Cerebellar nuclear complex (tissue), 1 donor: Measurements from ENCODE around the gene PTGES.

Experiments
- DNase-seq, 2 experiments: peaks; one replicate each; lab custom pipeline; 2025; lab: John Stamatoyannopoulos, UW

Gene PTGES

DNA sequence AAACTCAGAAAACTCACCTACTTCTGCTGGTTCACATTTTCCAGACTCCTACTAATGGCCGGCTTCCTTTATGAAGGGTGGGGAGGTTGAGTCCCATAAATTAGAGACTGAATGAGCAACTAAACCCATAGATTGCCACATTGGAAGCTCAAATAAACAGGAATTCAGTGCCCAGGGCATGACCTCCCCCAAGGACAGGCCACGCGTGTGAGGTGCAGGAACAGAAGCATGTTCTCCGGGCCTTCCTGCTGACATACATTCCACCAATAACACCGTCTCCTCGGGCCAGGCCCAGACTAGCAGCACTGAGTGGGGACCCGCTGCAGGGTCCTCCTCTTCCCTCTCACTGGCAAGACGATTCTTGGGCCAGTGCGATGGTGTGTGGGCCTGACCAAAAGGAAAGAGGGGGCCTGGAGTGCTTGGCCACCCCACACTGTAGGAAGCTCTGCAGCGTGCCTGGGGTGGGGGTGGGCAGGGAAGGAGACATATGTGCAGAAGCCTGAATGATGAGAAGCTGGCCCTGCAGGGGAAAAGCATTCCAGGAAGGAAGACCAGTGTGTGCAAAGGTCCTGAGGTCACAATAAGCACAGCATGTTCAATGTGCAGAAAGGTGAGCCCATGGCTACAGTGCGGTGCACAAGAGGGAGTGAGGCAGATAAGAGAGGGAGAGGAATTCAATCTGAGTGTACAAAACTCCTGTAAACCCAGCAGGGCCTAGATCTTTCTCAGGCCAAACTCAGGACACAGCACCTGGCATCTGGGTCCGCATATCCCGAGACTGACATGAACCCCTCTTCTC lies 12.0 kb downstream of the PTGES start:
- DNase-seq: no peak

DNA sequence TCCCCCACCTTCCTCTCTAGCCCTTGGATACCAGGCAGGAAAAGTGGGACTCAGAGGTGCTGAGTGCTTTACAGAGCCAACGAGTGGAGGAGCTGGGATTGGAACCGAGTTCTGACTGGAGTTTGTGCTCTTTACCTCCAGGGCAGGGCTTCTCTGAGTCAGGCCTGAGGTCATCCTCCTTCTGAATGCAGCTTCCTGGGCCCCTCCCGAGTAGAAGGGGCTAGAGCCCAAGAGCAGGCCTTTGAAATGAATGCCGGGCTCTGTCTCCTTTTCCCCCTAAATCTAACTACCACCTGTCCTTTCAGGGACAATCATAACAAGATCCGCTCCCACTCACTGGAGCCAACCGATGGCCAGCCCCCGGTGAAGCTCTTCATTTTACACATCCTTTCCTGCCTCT lies 12.7 kb downstream of the PTGES start:
- no peak for DNase-seq

DNA sequence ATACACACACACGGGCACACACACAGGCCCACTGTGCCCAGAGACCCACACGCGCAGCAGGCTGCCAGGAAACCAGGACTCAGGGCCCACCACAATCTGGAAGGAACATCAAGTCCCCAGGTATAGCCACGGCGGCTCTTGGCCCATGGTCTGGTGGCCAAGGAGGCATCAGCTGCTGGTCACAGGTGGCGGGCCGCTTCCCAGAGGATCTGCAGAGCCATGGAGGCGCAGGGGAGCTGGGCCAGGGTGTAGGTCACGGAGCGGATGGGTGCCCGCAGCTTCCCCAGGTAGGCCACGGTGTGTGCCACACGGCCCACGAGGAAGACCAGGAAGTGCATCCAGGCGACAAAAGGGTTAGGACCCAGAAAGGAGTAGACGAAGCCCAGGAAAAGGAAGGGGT lies 13.4 kb downstream of the PTGES start:
- no peak for DNase-seq

DNA sequence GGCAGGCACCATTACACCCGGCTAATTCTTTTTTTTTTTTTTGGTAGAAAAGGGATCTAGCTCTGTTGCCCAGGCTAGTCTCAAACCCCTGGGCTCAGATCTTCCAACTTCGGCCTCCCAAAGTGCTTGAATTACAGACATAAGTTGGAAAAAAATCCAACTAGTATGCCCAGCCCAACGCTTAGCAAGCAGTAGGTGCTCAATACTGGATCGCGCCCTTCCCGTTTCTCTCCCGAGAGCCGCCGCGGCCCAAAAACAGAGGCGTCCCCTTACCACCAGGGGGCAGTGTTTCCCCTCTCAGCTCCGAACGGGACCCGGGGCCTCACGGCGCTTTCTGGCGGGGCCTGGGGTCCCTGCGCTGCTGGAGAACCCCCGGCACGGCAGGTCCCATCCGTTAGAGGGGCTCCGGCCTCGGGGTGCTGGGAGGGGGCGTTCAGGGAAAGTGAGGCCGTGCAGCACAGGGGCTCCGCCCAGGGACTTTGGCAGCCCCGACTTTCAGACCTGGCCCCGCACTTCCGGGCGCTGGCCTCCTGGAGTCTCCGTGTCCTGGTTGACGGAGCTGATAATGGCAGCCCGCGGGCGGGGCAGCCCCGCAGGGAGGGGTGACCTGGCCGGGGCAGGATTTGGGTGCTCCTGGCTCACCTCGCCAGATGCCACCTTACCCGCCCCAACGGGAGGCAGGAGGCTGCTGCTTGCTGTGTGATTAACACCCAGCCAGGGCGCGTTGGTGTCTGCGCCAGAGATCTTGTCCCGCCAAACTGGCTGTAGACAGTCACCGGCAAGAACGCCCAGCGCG lies 15.2 kb downstream of the PTGES start:
- DNase-seq: no peak

DNA sequence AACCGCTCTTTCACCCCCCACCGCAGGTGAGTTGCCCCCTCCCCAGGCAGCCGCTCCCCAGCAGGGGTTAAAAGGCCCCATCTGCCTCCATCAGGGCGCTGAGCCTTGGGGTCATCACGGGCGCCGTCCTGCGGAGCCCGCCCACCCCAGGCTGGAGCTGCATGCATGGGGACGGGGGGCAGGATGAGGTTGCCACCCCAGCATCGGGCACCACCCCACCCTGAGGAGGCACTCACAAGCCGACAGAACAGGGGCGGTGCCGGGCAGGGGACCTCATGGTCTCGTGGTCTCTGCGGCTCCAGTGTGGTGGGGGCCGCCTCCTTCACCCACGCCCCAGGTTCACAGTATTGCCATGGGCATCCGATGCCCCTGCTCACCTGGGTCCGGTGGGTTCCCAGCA lies 16.5 kb downstream of the PTGES start:
- DNase-seq: no peak

DNA sequence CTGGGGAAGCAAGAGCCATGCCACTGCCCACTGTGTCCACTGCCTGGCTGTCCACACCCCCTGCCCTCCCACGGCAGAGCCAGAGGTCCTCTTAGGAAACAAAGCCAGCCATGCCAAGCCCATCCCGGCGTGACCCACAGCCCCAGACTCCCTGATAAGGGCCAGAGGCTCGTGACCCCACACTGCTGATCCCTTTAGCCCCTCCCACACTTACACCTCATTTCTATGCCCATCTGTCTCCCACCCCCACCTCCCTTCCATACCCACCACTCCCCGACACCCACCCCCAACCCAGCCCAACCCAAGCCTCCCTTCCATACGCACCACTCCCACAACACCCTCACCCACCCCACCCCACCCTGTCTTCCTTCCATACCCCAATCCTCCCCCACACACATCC lies 17.3 kb downstream of the PTGES start:
- no peak for DNase-seq

DNA sequence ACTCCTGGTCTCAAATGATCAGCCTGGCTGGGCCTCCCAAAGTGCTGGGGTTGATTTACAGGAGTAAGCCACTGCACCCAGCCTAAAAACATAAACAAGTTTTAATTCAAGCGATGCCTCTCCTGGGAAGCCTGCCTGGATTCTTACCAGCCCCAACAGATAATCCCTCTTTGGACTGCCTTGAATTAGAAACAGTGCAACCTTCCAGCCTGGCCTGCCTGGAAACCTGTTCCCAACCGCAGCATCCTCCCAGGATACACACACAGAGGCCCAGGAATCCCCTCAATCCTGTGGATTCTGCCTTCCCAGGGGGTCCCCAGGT lies 19.2 kb downstream of the PTGES start:
- no peak for DNase-seq

DNA sequence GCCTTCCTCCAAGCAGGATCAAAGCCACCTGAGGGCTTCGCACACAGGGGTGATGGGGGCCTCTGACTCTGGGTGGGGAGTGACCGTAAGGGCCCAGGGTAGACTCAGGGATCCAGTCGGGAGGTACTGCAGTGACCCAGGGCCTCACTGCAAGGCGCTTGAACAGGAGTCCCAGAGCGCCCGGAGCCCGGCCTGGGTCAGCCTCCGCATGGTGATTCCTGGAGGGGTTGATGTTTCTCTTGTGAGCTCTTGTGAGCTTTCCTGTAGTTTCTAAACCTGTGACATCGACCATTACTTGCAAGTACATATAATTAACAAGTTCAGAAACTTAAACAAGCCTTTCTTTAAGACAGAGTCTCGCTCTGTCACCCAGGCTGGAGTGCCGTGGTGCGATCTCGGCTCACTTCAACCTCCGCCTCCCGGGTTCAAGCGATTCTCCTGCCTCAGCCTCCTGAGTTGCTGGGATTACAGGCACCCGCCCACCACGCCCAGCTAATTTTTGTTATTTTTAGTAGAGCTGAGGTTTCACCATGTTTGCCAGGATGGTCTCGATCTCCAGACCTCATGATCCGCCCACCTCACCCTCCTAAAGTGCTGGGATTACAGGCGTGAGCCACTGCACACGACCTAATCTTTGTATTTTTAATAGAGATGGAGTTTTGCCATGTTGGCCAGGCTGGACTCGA lies 19.8 kb downstream of the PTGES start:
- no peak for DNase-seq

DNA sequence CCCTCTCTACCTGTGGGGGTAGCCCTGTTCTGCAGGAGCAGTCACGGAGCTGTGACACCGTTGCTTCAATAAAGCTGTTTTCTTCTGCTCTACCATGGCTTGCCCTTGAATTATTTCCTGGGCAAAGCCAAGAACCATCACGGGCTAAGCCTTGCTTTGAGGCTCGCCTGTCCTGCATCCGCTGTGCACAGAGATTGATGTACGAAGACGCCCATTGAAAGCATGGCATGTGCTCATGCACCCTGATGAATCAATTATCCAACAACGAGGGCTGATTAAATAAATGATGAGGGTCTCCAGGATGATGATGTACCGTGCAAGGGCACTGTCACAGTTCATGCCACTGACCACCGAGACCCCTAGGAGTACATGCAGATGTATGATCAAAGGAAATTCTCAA lies 20.7 kb downstream of the PTGES start:
- DNase-seq: no peak

DNA sequence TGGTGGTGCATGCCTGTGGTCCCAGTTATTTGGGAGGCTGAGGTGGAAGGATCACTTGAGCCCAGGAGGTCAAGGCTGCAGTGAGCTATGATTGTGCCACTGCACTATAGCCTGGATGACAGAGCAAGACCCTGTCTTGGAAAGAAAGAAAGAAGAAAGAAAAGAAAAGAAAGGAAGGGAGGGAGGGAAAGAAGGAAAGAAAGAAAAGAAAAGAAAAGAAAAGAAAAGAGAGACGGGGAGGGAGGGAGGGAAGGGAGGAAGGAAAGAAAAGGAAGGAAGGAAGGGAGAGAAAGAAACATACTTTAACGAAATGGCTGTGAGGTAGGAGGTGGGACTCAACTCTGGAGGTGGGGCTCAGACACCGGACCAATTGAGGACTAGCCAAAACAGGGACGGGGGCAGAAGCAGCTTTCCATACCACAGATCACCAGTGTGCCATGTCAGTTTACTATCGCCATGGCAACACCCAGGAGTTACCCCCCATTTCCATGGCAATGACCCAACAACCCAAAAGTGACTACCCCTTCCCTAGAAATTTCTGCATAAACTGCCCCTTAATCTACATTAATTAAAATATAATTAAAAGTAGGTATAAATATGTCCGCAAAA lies 21.3 kb downstream of the PTGES start:
- DNase-seq: no peak

DNA sequence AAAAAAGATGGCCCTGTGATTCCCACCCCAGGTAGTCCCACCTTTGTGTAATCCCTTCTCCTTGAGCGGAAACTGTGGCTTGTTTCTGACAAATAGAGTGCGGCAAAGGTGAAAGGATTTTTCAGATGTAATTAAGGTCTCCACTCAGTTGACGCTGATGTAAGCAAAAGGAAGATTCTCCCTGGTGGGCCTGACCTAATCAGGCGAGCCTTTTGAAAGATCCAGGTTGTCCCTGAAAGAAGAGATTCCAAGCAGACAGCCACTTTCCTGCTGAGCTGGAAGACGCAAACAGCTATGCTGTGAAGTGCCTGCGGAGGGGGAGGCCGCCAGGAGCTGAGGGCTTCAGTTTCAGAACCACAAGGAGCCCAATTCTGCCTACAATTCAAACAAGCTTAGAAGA lies 24.1 kb downstream of the PTGES start:
- no peak for DNase-seq

DNA sequence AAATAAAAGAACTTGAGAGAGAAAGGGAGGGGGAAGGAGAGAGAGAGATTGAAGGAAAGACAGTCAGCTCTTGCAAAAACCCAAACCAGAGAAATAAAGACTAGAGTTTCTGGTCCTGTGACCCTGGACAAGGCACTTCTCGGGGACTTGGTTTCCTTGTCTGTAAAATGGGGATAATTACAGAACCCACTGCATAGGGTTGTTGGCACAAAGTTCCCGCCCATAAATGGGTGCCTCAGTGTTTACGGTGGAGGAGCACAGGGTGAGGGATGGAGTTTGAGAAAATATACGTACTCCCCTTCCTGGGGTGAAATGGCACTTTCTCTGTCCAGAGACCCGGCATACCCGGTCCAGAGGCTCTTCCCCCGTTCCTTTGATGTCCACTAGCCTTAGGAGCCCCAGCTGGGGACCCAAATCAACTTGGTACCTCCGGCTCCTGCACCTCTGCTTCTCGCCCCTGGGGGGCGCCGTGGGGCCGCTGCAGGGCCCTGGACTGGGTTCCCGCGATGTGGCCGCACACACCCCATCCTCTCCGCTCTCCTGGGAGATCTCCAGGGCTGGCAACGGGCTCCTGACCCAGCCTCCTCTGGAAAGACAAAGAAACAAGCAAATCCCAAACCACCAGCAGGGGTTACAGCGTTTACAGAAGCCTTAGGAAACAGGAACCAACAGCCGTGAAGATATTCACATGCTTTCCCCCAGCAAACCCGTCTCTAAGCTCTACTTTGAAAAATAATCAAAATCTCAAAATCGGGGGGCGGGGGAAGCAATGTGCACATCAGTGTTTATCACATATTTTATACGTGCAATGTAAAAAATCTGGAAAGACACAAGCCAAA lies 26.3 kb downstream of the PTGES start:
- DNase-seq: no peak

DNA sequence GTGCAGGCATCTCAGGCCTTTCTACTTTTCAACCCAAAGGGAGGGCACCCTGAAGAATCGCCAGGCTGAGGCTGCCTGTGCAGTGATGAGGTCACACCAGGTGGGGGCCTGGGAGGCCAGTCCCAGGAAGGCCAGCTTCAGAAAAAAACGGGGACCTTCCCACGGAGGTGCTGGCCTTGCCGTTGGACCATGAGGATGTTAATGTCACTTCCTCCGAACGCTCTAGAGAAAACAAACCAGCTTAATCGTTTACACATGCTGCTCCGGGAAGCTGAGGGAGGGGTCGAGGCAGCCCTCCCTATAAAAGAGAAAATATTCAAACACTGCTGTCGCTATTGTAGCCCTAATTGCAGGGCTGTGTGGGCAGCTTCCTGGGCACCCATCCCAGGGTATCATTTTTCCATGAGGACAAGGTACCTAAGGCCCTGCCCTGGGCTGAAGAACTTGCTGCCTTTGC lies 27.0 kb downstream of the PTGES start:
- no peak for DNase-seq

DNA sequence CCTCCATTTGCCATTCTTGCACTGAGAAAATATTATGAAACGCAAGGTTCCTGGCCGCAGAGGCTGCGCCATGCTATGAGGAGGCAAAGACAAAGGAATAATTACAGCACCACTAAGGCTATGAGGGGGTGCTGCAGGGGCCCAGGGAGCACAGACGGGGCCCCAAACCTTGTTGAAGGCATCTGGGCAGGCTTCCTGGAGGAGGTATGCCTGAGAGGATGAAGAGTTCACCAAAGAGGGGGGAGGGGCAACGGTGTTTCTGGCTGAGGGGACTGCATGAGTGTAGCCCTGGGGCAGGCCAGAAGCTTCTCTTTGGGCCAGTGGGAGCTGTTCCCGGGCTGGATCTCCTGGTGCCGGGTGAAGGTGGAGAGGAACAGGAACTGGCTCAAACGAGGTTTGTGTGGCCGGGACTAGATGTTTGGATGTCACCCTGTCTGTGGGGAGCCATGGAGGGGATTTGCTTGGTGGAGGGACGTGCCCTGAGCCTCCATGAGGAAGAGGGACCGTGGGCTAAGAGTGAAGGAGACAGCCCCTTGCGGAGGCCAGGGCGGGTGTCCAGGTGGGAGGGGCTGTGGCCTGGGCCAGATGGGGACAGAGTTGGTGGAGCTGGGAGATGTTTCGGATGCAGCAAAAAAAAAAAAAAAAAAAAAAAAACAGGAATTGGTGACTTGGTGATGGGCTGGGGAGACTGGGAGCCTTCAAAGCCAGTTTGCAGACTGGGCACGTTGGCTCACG lies 28.2 kb downstream of the PTGES start:
- DNase-seq: no peak

DNA sequence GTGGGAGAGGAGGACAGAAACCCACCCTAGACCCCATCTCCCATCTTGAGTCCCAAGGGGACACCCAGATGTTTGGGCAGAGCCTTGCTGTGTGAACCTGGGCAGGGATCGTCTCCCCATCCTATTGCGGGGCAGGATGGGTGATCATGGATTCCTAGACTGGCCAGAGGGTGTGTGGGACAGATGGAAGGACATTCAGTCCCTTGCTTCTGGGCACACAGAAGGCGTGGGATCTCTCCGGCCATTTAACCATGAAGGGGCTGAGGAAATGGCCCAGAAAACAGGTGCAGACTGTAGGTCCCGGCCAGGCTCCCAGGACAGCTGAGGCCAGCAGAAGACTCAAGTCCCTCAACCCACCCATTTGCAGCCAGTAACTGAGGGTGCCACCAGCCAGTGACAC lies 29.9 kb downstream of the PTGES start:
- no peak for DNase-seq

DNA sequence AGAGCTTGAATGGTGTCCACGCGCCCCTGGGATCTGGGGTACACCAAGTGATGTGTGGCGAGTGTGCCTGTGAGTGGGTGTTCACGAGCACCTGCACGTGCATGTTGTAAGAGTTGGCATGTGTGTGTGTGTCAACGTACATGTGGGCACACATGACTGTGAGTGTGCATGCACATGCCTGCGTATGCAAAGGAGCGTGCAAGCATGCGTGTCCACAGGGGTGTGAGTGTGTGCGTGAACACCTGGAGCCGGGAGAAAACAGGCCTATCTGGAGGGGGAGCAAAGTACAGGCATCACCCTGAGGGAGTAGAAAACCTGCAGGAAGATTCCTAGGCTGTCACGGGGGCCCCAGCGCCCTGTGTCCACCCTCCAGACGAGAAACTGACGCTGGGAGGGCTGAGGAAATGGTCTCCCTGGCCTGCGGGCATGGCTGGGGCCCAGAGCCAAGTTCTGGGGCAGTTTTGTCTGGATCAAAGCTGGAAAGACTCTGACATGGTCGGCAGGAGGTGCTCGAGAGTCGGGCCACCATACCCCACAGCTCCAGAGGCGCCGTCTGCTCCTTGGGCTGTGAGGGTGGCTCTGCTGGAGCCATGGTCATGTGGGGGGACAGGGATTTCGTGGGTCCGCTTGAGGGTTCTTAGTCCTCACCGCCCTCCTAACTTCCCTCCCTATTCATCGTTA lies 31.8 kb downstream of the PTGES start:
- DNase-seq: no peak

DNA sequence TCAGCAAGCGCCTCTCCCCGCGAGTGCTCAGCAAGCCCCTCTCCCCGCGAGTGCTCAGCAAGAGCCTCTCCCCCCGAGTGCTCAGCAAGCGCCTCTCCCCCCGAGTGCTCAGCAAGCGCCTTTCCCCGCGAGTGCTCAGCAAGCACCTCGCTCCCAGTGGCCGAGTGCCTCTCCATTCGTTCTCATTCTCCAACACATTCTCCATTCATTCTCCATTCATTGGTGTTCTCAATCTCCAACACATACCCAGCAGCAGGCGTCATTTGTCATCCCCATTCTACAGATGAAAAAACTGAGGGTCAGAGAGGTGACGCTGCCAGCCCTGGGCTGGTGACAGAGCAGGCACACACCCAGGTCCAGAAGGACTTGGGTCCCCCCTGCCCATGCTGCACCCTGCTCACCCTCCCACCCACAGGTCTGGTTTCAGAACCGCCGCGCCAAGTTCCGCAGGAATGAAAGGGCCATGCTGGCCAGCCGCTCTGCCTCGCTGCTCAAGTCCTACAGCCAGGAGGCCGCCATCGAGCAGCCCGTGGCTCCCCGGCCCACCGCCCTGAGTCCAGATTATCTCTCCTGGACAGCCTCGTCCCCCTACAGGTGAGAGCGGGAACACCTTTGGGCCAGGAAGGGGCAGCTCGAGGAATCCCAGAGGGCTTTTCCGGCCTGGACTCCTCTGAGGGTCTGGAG lies 32.5 kb downstream of the PTGES start:
- no peak for DNase-seq

DNA sequence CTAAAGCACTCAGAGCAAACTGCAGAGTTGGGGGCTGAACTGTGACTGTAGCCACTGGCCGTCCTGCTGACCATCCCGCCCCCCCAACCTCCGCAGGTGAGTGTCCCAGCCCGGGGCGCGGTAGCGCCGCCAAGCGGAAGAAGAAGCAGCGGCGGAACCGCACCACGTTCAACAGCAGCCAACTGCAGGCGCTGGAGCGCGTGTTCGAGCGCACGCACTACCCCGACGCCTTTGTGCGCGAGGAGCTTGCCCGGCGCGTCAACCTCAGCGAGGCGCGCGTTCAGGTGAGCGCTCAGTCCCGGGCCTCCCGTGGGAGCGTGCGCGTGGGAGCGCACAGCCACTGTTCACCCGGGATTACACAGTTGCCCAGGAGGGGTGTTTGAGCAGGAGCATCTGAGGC lies 33.7 kb downstream of the PTGES start:
- no peak for DNase-seq

DNA sequence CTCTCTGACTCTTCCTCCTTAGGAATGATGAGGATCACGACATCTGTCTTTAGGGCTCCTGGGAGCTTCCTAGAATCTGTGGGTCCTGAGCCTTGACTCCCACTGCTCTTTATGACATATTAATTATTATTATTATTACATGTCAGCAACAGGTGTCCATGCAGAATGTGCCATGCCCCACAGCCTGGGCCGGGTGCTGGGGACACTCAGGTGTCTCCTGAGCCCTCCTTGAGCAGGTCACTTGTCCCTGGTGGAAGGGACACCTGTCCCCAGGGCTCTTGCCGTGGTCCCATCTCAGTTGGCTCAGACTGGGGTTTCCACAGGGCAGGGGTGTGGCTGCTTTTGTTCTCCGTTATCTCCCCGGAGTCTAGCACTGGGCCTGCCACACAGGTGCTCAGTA lies 34.2 kb downstream of the PTGES start:
- no peak for DNase-seq

DNA sequence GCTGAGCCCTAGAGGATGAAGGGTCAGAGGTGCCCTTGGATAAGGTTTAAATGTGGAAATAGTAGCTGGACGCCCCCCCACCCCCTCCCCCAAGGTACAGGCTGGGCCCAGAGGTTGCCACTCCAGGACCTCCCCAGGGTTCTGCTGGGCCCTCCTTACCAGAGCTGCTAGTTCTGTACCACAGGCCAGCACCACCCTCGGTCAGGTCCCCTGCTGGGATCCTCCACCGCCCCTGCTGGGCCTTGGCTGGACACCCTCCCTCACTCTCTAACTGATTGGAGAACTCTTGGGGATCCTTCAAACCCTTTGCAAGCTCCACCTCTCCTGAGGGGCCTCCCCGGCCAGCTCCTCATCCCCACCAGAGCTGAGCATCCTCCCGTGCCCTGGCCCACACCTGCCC lies 34.9 kb downstream of the PTGES start:
- DNase-seq: no peak
